GM12891 (cell line): ENCODE measurements around the gene ZNF142.

Source experiments
- POLR2A ChIP-seq: IDR thresholded peaks from 2 replicates; pipeline ENCODE4 v1.6.1; 2011; ENCODE audit warnings: low read depth, low read length, control low read depth
- POU2F2 ChIP-seq: IDR thresholded peaks from 2 replicates; pipeline ENCODE4 v1.6.1; 2011; ENCODE audit warnings: low read depth, mild to moderate bottlenecking, control low read depth, low read length, moderate library complexity

- TF ChIP-seq POLR2A (no peak), POU2F2 (no peak)
Observed at GRCh38 chr2:218643751-218644310, 15.6 kb downstream of the ZNF142 start.
